ENCODE results near the gene ACOX1. TPM values are rescaled to one million over a fixed set of nuclear protein-coding genes. Genes with fewer than 3 reads are reported as not detected.

The ACOX1 gene
- total RNA-seq, 1 donor from 2014 or later = 54.6 TPM

DNA sequence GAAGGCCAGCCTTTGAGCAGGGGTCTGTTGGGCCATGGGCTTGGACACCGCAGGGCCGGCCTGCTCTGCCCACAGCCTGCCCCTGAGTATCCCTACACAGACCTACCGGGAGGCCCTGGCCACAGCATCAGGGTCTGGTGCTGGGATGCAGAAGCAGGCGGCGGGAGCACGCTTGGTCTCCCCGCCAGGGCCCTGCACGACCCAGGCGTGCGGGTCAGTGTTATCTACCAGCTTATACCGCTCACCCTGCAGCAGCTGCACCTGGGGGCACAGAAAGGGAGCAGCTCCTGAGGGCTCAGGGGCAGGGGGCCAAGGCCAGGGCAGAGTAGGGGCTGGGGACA lies 39.3 kb upstream of the ACOX1 start:
- Mint-ChIP-seq H3K9me3 (ENCODE audit: low read depth) (no peaks in the 10 kb centered on the region), H3K27me3 (peaks cover 12% of the 10 kb centered on the region), H3K36me3 (ENCODE audit: insufficient read depth) (no peaks in the 10 kb centered on the region), H3K27ac (no peak overlapping the region), H3K4me3 (ENCODE audit: low read depth) (no peak overlapping the region), H3K4me1 (ENCODE audit: low read depth) (peaks cover 6% of the 10 kb centered on the region)
- no peak for DNase-seq (ENCODE audit: low spot score, unreplicated experiment)
- TF ChIP-seq, protein P1, sequence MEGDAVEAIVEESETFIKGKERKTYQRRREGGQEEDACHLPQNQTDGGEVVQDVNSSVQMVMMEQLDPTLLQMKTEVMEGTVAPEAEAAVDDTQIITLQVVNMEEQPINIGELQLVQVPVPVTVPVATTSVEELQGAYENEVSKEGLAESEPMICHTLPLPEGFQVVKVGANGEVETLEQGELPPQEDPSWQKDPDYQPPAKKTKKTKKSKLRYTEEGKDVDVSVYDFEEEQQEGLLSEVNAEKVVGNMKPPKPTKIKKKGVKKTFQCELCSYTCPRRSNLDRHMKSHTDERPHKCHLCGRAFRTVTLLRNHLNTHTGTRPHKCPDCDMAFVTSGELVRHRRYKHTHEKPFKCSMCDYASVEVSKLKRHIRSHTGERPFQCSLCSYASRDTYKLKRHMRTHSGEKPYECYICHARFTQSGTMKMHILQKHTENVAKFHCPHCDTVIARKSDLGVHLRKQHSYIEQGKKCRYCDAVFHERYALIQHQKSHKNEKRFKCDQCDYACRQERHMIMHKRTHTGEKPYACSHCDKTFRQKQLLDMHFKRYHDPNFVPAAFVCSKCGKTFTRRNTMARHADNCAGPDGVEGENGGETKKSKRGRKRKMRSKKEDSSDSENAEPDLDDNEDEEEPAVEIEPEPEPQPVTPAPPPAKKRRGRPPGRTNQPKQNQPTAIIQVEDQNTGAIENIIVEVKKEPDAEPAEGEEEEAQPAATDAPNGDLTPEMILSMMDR (IDR thresholded peaks at IDR 0.05; ENCODE audit: unreplicated experiment) = no peak

DNA sequence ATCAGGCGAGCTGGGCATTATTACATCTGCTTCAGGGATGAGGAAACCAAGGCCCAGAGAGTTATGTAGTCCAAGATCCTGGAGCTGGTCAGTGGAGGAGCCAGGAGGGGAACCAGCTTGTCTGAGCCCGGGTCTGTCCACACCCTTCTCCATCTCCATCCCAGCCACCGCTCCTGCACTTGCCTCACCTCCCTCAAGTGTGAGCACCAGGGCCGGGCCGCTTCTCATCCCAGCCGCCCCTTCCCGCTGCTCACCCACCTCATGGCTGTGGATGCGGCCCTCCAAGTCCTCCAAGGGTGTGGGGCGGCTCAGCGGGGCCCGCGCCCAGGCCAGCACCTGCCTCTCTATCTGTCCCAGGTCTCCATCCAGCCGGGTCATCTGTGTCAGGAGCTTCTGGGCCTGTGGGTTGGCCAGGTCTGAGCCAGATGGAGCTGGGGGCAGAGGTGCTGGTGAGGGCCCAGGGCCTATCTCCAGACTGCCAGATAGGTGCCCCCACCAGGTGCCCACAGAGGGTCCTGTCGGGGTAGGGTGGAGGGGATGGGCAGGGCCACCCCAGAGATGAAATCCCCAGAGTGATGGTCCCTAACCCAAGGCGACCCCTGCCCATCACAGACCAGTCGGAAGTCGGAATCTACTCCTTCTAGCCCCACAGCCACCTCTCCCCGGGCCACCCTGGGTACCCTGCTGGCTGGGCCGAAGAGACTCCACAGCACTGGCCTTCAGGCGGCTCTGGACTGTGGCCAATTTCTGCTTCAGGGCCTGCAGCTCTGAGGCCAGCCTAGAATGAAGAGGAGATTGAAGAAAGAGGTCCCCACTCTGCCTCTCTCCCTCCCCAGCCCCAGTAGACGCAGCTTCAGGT lies 38.7 kb upstream of the ACOX1 start:
- TF ChIP-seq, protein P1 (IDR thresholded peaks at IDR 0.05; ENCODE audit: unreplicated experiment) = no peak
- no peak overlapping the region for H3K4me3 Mint-ChIP-seq (ENCODE audit: low read depth)
- H3K4me1 Mint-ChIP-seq (ENCODE audit: low read depth) = peaks cover 6% of the 10 kb centered on the region
- H3K27me3 Mint-ChIP-seq = peaks cover 7% of the 10 kb centered on the region
- no peaks in the 10 kb centered on the region for H3K36me3 Mint-ChIP-seq (ENCODE audit: insufficient read depth)
- no peaks in the 10 kb centered on the region for H3K9me3 Mint-ChIP-seq (ENCODE audit: low read depth)
- no peak overlapping the region for H3K27ac Mint-ChIP-seq
- no peak for DNase-seq (ENCODE audit: low spot score, unreplicated experiment)

DNA sequence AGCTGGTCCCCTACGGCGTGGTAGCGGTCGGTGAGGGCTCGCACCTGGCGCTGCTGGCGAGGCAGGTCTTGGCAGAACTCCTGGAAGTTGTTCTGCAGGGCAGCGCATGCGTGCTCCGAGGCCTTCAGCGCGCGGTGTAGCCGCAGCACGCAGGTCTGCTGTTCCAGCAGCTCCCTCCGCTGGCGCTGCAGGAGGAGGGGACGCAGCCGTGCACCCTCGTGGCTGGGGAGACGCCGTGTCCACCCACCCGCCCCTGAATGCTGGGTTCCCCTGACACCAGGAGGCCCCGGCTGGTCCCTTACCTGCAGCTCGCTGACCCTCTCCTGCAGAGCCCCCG lies 35.9 kb upstream of the ACOX1 start:
- Mint-ChIP-seq H3K4me1 (ENCODE audit: low read depth) (peaks cover 3% of the 10 kb centered on the region), H3K27ac (no peak overlapping the region), H3K9me3 (ENCODE audit: low read depth) (no peaks in the 10 kb centered on the region), H3K4me3 (ENCODE audit: low read depth) (no peak overlapping the region), H3K27me3 (peaks cover 3% of the 10 kb centered on the region), H3K36me3 (ENCODE audit: insufficient read depth) (no peaks in the 10 kb centered on the region)
- TF ChIP-seq, protein P1 (IDR thresholded peaks at IDR 0.05; ENCODE audit: unreplicated experiment) = no peak
- no peak for DNase-seq (ENCODE audit: low spot score, unreplicated experiment)

DNA sequence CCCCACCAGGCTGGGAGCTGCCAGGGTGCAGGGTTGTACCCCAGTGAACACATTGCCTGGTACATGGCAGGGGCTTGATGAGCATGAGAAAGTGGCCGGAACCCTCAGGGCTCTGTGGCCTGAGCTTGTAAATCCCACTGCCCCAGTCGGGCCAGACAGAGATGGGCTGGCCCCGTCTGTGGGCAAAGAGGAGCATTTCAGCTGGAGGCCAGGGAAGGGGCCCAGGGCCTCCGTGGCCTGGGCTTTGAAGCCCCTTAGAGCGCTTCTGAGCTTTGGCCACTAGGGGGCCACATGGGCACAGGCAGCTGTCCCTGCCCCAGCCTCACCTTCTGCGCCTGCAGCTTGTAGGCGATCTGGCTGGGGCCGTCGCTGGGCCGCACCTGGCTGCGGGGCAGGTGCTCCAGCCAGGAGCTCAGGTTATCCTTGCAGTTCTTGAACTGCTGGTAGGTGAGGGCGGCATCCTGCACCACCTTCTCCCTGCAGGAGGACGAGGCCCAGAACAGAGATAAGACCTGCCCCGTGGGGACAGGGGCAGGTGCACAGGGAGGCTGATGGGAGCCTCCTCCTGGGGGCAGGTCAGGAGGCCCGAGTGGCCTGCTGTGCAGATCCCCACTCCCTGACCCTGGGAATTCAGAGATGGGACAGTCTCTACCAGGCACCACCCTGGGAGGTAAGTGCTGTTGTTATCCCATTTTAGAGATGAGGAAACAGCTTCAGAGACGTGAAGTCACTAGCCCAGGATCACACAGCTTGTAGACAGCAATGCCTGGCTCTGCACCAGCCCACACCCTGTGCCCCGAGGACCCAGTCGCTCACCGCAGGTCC lies 35.3 kb upstream of the ACOX1 start:
- no peaks in the 10 kb centered on the region for H3K9me3 Mint-ChIP-seq (ENCODE audit: low read depth)
- peaks cover 3% of the 10 kb centered on the region for H3K4me1 Mint-ChIP-seq (ENCODE audit: low read depth)
- peaks cover 3% of the 10 kb centered on the region for H3K27me3 Mint-ChIP-seq
- TF ChIP-seq, protein P1 (IDR thresholded peaks at IDR 0.05; ENCODE audit: unreplicated experiment) = peak; percentile 98
- peak overlapping the region; percentile 81 for H3K27ac Mint-ChIP-seq
- H3K36me3 Mint-ChIP-seq (ENCODE audit: insufficient read depth) = no peaks in the 10 kb centered on the region
- H3K4me3 Mint-ChIP-seq (ENCODE audit: low read depth) = no peak overlapping the region
- peak; percentile 78 for DNase-seq (ENCODE audit: low spot score, unreplicated experiment)

DNA sequence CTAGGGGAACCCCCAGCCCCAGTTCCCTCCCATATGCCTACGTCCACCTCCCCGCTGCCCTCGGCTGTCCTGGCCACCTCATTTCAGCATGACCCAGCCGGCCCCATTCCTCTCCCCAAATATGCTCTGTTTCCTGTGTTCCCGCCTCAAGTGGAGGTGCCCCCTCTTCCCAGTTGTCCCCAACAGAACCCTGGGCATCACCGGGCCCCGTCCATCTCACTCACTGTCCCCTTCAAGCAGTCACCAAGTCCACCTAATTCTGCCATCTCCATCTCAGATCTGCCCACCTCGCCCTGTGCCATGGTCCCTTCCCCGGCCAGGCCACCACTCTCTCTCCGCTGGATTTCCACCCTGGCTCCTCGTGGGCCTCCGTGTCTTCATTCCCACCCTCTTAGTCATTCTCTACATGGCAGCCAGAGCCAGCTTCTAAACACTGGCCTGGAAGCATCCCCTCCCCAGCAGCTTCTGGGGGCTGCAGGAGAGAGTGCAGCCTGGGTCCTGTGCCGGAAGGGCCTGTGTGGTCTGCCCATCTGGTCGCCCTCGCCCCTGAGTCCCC lies 34.5 kb upstream of the ACOX1 start:
- Mint-ChIP-seq H3K4me1 (ENCODE audit: low read depth) (peaks cover 3% of the 10 kb centered on the region), H3K9me3 (ENCODE audit: low read depth) (no peaks in the 10 kb centered on the region), H3K36me3 (ENCODE audit: insufficient read depth) (no peaks in the 10 kb centered on the region), H3K27me3 (peaks cover 3% of the 10 kb centered on the region), H3K27ac (no peak overlapping the region), H3K4me3 (ENCODE audit: low read depth) (no peak overlapping the region)
- no peak for DNase-seq (ENCODE audit: low spot score, unreplicated experiment)
- TF ChIP-seq, protein P1 (IDR thresholded peaks at IDR 0.05; ENCODE audit: unreplicated experiment) = no peak
